BE2C (cell line): ENCODE data around the gene TGFBI.

Experiments used
- DNase-seq: peaks from one replicate; pipeline ENCODE4 v3.0.0-alpha.2; 2020
- H3K27me3 ChIP-seq: fragments of 250-450 bp; sonication (Bioruptor Pico); 2 replicates; pipeline ENCODE4 v1.5.1; 2020; ENCODE audit warnings: mild to moderate bottlenecking
- H3K36me3 ChIP-seq: fragments of 250-450 bp; sonication (Bioruptor Pico); 2 replicates; pipeline ENCODE4 v1.5.1; 2020; ENCODE audit warnings: mild to moderate bottlenecking
- H3K4me1 ChIP-seq: fragments of 250-450 bp; sonication (Bioruptor Pico); 2 replicates; pipeline ENCODE4 v1.5.1; 2020
- H3K4me3 ChIP-seq: 2 replicates; pipeline ENCODE4 v1.5.1; 2011; ENCODE audit warnings: low read depth, low read length
- H3K9me3 ChIP-seq: fragments of 250-450 bp; sonication (Bioruptor Pico); 2 replicates; pipeline ENCODE4 v1.5.1; 2020
- CTCF ChIP-seq: IDR thresholded peaks from 2 replicates; pipeline ENCODE4 v1.5.1; 2012; ENCODE audit warnings: mild to moderate bottlenecking, low read depth, low read length

Gene TGFBI

DNA sequence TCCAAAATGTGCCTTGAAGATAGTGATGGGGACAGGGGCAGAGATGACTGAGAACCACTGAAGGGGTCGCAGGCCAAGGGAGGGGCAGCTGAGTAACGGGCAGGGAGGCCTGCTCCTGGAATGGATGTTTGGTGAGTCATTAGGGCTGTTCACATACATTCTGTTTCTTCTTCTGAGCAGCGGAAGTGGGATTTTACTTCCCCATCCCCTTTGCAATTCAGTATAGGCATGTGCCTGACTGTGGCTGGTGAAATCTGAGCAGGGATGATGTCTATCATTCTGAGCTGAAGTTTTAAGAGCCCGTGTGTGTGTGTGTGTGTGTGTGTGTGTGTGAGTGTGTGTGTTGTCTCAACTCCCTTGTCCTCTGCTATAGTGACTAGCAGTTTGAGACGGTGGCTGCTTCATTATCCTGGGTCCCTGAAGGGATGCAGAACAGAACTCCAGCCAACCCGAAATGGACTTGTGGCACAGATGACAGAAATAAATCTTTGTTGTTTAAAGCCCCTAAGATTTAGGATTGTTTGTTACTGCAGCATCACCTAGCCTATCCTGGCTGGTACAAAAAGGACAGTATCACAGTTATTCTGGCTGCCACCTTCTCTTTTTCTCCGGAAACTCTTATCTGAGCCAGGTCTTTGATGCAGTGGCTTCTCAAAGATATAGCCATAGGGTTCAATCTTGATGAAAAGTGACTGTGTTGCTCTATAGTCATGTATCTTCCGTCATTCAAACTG lies 29.2 kb upstream of the TGFBI start:
- TF ChIP-seq CTCF = no peak
- Histone ChIP-seq H3K4me3 (no peak overlapping the region), H3K36me3 (no peaks in the 10 kb centered on the region), H3K9me3 (no peaks in the 10 kb centered on the region), H3K27me3 (peaks cover 22% of the 10 kb centered on the region), H3K4me1 (no peaks in the 10 kb centered on the region)
- DNase-seq = no peak

DNA sequence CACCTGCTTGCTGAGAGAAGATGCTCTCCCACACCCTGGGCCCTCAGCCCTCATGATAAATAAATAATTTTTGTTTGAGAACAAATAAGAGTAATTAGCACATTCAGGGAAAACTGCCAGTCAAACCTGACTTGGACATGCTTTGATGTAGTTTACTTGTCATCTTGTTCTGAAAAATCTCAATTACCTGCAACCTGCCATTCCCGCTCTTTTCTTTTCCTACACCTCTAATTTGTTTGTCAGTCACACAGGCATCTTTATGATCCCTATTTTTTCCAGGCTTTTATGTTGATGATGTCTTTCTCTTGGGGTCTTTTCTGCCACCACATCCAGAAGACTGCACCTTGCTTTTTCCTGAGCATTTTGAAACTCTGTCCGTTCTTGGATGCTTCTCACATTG lies 28.6 kb upstream of the TGFBI start:
- Histone ChIP-seq H3K4me3 (no peak overlapping the region), H3K27me3 (peaks cover 20% of the 10 kb centered on the region), H3K36me3 (no peaks in the 10 kb centered on the region), H3K9me3 (no peaks in the 10 kb centered on the region), H3K4me1 (no peaks in the 10 kb centered on the region)
- DNase-seq = no peak
- TF ChIP-seq CTCF = no peak

- DNase-seq = no peak
- H3K4me1 ChIP-seq = no peaks in the 10 kb centered on the region
- no peaks in the 10 kb centered on the region for H3K36me3 ChIP-seq
- no peak overlapping the region for H3K4me3 ChIP-seq
- H3K27me3 ChIP-seq = peaks cover 18% of the 10 kb centered on the region
- no peaks in the 10 kb centered on the region for H3K9me3 ChIP-seq
- no peak for TF ChIP-seq CTCF
Observed at GRCh38 chr5:136000932-136001331, 27.9 kb upstream of the TGFBI start.

DNA sequence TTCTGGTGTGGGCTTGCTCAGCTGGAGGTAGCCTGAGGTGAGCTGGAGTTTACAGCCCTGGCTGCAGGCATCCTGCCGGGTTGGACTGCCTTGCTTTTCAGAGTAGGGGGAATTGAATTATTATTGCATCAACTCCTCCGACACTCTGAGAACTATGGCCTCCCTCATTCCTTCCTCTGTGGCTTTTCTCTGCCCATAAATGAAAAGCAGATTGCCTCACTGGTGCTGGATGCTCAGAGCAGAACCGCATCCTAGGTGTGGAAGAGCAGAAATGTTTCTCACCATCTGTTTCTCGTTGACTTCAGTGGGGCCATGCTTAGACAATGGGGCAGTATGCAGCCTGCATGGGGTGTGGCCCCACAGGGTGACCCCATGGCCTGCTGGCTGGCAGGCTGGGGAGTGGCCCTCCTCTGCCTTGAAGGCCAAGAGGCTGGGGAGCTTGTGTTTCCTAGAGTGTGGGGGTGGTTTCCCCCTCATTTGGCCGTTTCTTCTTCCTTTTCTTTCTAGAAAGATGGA lies 27.3 kb upstream of the TGFBI start:
- no peak for DNase-seq
- H3K27me3 ChIP-seq = peaks cover 12% of the 10 kb centered on the region
- H3K36me3 ChIP-seq = no peaks in the 10 kb centered on the region
- H3K4me1 ChIP-seq = no peaks in the 10 kb centered on the region
- H3K9me3 ChIP-seq = no peaks in the 10 kb centered on the region
- no peak for TF ChIP-seq CTCF
- H3K4me3 ChIP-seq = no peak overlapping the region

GRCh38 chr5:136004436-136004835 lies 24.4 kb upstream of the TGFBI start:
- H3K9me3 ChIP-seq = no peaks in the 10 kb centered on the region
- no peaks in the 10 kb centered on the region for H3K4me1 ChIP-seq
- H3K4me3 ChIP-seq = no peak overlapping the region
- H3K27me3 ChIP-seq = peaks cover 6% of the 10 kb centered on the region; the same call in 1 of the 2 replicates
- no peaks in the 10 kb centered on the region for H3K36me3 ChIP-seq
- no peak for TF ChIP-seq CTCF
- no peak for DNase-seq

DNA sequence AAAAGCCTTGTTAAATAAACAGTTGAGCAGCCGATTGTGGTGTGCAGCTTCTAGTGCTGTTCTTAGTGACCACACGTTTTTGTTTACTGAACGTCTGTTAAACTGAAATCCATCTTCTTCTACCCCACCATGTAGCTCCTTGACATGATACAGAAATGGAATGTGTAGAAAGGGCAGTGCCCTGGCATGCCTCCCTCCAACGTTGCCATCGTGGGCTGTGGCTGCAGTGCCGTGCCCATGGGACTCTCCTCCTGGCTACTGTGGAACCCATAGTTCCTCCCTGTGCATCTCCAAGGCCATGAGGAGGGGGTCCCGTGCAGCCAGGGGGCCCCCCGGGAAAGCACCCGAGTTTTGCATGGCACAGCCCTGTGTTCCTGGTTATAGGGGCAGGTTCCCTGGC lies 23.3 kb upstream of the TGFBI start:
- Histone ChIP-seq H3K9me3 (no peaks in the 10 kb centered on the region), H3K36me3 (no peaks in the 10 kb centered on the region), H3K4me3 (no peak overlapping the region), H3K27me3 (peaks cover 2% of the 10 kb centered on the region; the same call in 1 of the 2 replicates), H3K4me1 (no peaks in the 10 kb centered on the region)
- no peak for TF ChIP-seq CTCF
- DNase-seq = no peak
